ENCODE results near the gene EFCAB9. TPM values are rescaled to one million over a fixed set of nuclear protein-coding genes. Genes with fewer than 3 reads are reported as not detected.
A peak's percentile ranks its signal among the peaks of the same experiment; 100 is the strongest.

The EFCAB9 gene
- polyA plus RNA-seq, 2 of the 4 experiments (the other 2 are of a cell fraction): not detected

GRCh38 chr5:172235827-172236736 is 42.1 kb downstream of the EFCAB9 start:
- TF ChIP-seq ZC3H11A (IDR thresholded peaks at IDR 0.05): no peak
- TF ChIP-seq RCOR1 (IDR thresholded peaks at IDR 0.05; ENCODE audit: low read depth, low read length): no peak
- no peak for TF ChIP-seq HOXA7 (CRISPR knock-in tag; IDR thresholded peaks at IDR 0.05)
- no peak for TF ChIP-seq REST (IDR thresholded peaks at IDR 0.05)
- no peak for TF ChIP-seq NR3C1 (IDR thresholded peaks at IDR 0.05)
- TF ChIP-seq SREBF2 (IDR thresholded peaks at IDR 0.05): no peak
- no peak for TF ChIP-seq POLR2AphosphoS2 (conservative IDR thresholded peaks at IDR 0.05; ENCODE audit: low read length)
- TF ChIP-seq ATOH8 (CRISPR knock-in tag; IDR thresholded peaks at IDR 0.05; ENCODE audit: low read depth): no peak
- no peak for TF ChIP-seq HEYL (CRISPR knock-in tag; IDR thresholded peaks at IDR 0.05)
- TF ChIP-seq NFE2L2 (conservative IDR thresholded peaks at IDR 0.05; ENCODE audit: low read length): no peak
- no peak for TF ChIP-seq RAD21 (conservative IDR thresholded peaks at IDR 0.05 in 1 of 2, IDR thresholded peaks at IDR 0.05 in 1 of 2)
- no peak for TF ChIP-seq KDM1A (IDR thresholded peaks at IDR 0.05; ENCODE audit: low read depth)
- no peak for TF ChIP-seq NPAS2 (CRISPR knock-in tag; IDR thresholded peaks at IDR 0.05; ENCODE audit: borderline replicate concordance)
- TF ChIP-seq RNF2 (IDR thresholded peaks at IDR 0.05; ENCODE audit: borderline replicate concordance, low read depth): no peak
- TF ChIP-seq CHD2 (IDR thresholded peaks at IDR 0.05; ENCODE audit: low read length, partially characterized antibody): no peak
- no peak for TF ChIP-seq EHMT2 (IDR thresholded peaks at IDR 0.05; ENCODE audit: low read depth)
- TF ChIP-seq MAZ (IDR thresholded peaks at IDR 0.05; ENCODE audit: borderline replicate concordance, low read depth, low read length): no peak
- TF ChIP-seq BCL3 (IDR thresholded peaks at IDR 0.05): no peak
- no peak for TF ChIP-seq FOXS1 (CRISPR knock-in tag; IDR thresholded peaks at IDR 0.05)
- Histone ChIP-seq H3K4me2 (peak overlapping the region; percentile 55), H3K9me3 (no peaks in the 10 kb centered on the region), H3K4me3 (no peak overlapping the region), H3K27ac (no peak overlapping the region), H3K4me1 (peaks cover 19% of the 10 kb centered on the region)
- DNase-seq (ENCODE audit: low read depth in 1 of 2, low spot score in 1 of 2): no peak
- ATAC-seq: no peak; a peak in 1 of 6 replicates
- WGBS (ENCODE audit: missing lambda C conversion rate): 88% methylated on average over 3 of the region's 3 CpGs
- CTCF ChIA-PET: interaction anchor here (1.3 kb wide), 2 partner anchors 24 to 132 kb away, joined by 3 to 4 read pairs; no protein-coding TSS in a partner anchor
- no peak for FAIRE-seq
- POLR2A ChIA-PET: no interaction called here

- POLR2A ChIA-PET: no interaction called here
- Histone ChIP-seq H3K4me1 (peaks cover 19% of the 10 kb centered on the region), H3K4me3 (no peak overlapping the region)
These were observed 44.4 kb downstream of the EFCAB9 start for GRCh38 chr5:172238334-172238733.

More at GRCh38 chr5:172238334-172238733, 44.4 kb downstream of the EFCAB9 start:
- no peak overlapping the region for H3K4me2 ChIP-seq
- no peak overlapping the region for H3K27ac ChIP-seq
- no peaks in the 10 kb centered on the region for H3K9me3 ChIP-seq
- ATAC-seq (no peak), DNase-seq (ENCODE audit: low read depth in 1 of 2, low spot score in 1 of 2) (no peak), FAIRE-seq (no peak)
- no peak for TF ChIP-seq TP53 (CRISPR knock-in tag; IDR thresholded peaks at IDR 0.05)
- no peak for TF ChIP-seq POLR2AphosphoS2 (conservative IDR thresholded peaks at IDR 0.05; ENCODE audit: low read length)
- TF ChIP-seq ESRRA (IDR thresholded peaks at IDR 0.05; ENCODE audit: borderline replicate concordance, low read length): no peak
- no peak for TF ChIP-seq NPAS2 (CRISPR knock-in tag; IDR thresholded peaks at IDR 0.05; ENCODE audit: borderline replicate concordance)
- TF ChIP-seq JUN (IDR thresholded peaks at IDR 0.05): no peak
- TF ChIP-seq NFE2L2 (conservative IDR thresholded peaks at IDR 0.05; ENCODE audit: low read length): no peak
- TF ChIP-seq HDAC2 (IDR thresholded peaks at IDR 0.05): no peak
- no peak for TF ChIP-seq MYC (IDR thresholded peaks at IDR 0.05; ENCODE audit: borderline replicate concordance, low read length)
- no peak for TF ChIP-seq HMGXB4 (CRISPR knock-in tag; IDR thresholded peaks at IDR 0.05; ENCODE audit: borderline replicate concordance)
- TF ChIP-seq RNF2 (IDR thresholded peaks at IDR 0.05; ENCODE audit: borderline replicate concordance, low read depth): no peak
- TF ChIP-seq TFCP2L1 (CRISPR knock-in tag; IDR thresholded peaks at IDR 0.05): no peak
- 83% methylated on average over 1 of the region's 1 CpG for WGBS (ENCODE audit: missing lambda C conversion rate)
- CTCF ChIA-PET: no interaction called here
